H4 (cell line): ENCODE measurements around the gene RUNX1. TPM values are rescaled to one million over a fixed set of nuclear protein-coding genes. Genes with fewer than 3 reads are reported as not detected.

Experiments used
- DNase-seq: peaks from one replicate; pipeline ENCODE4 v3.0.0-alpha.2; 2015; ENCODE audit warnings: low spot score
- total RNA-seq: library from RNA; depleted of rRNA; stranded (reverse); fragments of >200 nt; shearing (Covaris generic); gene quantifications from 2 replicates; pipeline ENCODE4 v1.2.3, GENCODE V29; 2014

Gene RUNX1
- total RNA-seq, 1 experiment from 2014 or later, result 4.6 TPM

GRCh38 chr21:34880401-34880800 is 168.7 kb downstream of the RUNX1 start:
- no peak for DNase-seq

- no peak for DNase-seq
Observed at GRCh38 chr21:34878940-34879339, 170.2 kb downstream of the RUNX1 start.

- DNase-seq, result no peak
Observed at GRCh38 chr21:34878501-34878900, 170.6 kb downstream of the RUNX1 start.

- no peak for DNase-seq
Observed at GRCh38 chr21:34877485-34878128, 171.5 kb downstream of the RUNX1 start.

- DNase-seq, result no peak
Observed at GRCh38 chr21:34875830-34876229, 173.3 kb downstream of the RUNX1 start.

- no peak for DNase-seq
Observed at GRCh38 chr21:34874684-34875513, 174.2 kb downstream of the RUNX1 start.

- DNase-seq, result no peak
Observed at GRCh38 chr21:34871026-34871908, 177.8 kb downstream of the RUNX1 start.

- DNase-seq, result no peak
Observed at GRCh38 chr21:34870246-34870645, 178.9 kb downstream of the RUNX1 start.

- DNase-seq, result no peak
Observed at GRCh38 chr21:34869545-34869944, 179.6 kb downstream of the RUNX1 start.

GRCh38 chr21:34867785-34868184 is 181.3 kb downstream of the RUNX1 start:
- DNase-seq, result no peak

GRCh38 chr21:34865400-34866241 is 183.5 kb downstream of the RUNX1 start:
- peak; percentile 72 for DNase-seq

- no peak for DNase-seq
Observed at GRCh38 chr21:34864370-34865149, 184.5 kb downstream of the RUNX1 start.

- DNase-seq, result no peak
Observed at GRCh38 chr21:34862951-34863350, 186.2 kb downstream of the RUNX1 start.

- DNase-seq, result no peak
Observed at GRCh38 chr21:34861258-34861657, 187.8 kb downstream of the RUNX1 start.

GRCh38 chr21:34859976-34860653 is 189.0 kb downstream of the RUNX1 start:
- DNase-seq, result no peak

GRCh38 chr21:34858559-34858958 is 190.5 kb downstream of the RUNX1 start:
- no peak for DNase-seq

- no peak for DNase-seq
Observed at GRCh38 chr21:34857874-34858273, 191.2 kb downstream of the RUNX1 start.

- DNase-seq, result no peak
Observed at GRCh38 chr21:34857122-34857713, 191.9 kb downstream of the RUNX1 start.

GRCh38 chr21:34852448-34852847 is 196.7 kb downstream of the RUNX1 start:
- no peak for DNase-seq
